GM12864 (cell line): ENCODE measurements around the gene TMEM132A.

Experiments used
- DNase-seq: peaks from one replicate; pipeline ENCODE4 v3.0.0-alpha.2; 2011; ENCODE audit warnings: low read depth
- H3K4me3 ChIP-seq: 2 replicates; pipeline ENCODE4 v1.5.1; 2011; ENCODE audit warnings: mild to moderate bottlenecking, low read depth, low read length, control low read depth
- TF ChIP-seq, protein P1 (sequence below): IDR thresholded peaks from 2 replicates; pipeline ENCODE4 v1.5.1; 2011; ENCODE audit warnings: low read depth, mild to moderate bottlenecking, moderate library complexity, low read length, control low read depth, inconsistent platforms; ENCODE audit errors: missing control alignments

The TMEM132A gene, protein sequence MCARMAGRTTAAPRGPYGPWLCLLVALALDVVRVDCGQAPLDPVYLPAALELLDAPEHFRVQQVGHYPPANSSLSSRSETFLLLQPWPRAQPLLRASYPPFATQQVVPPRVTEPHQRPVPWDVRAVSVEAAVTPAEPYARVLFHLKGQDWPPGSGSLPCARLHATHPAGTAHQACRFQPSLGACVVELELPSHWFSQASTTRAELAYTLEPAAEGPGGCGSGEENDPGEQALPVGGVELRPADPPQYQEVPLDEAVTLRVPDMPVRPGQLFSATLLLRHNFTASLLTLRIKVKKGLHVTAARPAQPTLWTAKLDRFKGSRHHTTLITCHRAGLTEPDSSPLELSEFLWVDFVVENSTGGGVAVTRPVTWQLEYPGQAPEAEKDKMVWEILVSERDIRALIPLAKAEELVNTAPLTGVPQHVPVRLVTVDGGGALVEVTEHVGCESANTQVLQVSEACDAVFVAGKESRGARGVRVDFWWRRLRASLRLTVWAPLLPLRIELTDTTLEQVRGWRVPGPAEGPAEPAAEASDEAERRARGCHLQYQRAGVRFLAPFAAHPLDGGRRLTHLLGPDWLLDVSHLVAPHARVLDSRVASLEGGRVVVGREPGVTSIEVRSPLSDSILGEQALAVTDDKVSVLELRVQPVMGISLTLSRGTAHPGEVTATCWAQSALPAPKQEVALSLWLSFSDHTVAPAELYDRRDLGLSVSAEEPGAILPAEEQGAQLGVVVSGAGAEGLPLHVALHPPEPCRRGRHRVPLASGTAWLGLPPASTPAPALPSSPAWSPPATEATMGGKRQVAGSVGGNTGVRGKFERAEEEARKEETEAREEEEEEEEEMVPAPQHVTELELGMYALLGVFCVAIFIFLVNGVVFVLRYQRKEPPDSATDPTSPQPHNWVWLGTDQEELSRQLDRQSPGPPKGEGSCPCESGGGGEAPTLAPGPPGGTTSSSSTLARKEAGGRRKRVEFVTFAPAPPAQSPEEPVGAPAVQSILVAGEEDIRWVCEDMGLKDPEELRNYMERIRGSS

DNA sequence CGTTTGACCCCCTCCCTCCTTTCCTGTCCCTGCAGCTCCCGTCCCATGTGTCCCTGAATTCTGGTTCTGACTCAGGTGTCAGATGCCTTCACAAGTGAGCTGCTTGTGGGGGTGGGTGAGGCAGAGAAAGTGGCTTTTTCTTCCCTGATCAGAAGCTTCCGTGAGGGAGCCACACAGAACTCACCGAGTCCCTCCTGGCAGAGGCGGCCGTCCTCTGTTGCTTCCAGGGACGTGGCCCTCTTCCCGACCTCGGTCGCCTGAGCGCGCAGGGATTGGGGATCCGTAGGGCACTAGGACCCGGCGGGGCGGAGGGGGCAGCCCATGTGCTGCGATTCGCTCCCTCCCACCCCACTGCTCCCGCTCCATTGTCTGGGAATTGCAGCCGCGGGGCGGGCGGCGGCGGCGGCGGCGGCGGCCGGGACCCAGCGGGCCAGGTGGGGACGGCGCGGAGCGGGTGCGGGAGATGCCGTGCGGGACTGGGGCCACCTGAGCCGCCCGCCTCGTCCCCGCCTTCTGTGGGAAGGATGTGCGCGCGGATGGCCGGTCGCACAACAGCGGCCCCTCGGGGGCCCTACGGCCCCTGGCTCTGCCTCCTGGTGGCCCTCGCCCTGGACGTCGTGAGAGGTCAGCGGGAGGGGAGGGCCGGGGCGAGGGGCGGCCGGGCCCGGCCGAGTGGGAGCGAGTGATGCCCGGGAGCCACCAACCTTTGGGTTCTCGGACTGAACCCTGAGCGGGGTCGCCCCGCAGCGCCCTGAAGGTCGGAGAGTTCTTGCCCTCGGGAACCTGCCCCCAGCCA is at the start of gene TMEM132A:
Gene TMEM132A (plus strand): TSS at position 351 of the 796 bp plus-strand sequence. CDS start 174 bp downstream, at position 525.
- no peak for DNase-seq
- peak within 1 kb of the TSS; percentile 60 for H3K4me3 ChIP-seq
- TF ChIP-seq, protein P1, sequence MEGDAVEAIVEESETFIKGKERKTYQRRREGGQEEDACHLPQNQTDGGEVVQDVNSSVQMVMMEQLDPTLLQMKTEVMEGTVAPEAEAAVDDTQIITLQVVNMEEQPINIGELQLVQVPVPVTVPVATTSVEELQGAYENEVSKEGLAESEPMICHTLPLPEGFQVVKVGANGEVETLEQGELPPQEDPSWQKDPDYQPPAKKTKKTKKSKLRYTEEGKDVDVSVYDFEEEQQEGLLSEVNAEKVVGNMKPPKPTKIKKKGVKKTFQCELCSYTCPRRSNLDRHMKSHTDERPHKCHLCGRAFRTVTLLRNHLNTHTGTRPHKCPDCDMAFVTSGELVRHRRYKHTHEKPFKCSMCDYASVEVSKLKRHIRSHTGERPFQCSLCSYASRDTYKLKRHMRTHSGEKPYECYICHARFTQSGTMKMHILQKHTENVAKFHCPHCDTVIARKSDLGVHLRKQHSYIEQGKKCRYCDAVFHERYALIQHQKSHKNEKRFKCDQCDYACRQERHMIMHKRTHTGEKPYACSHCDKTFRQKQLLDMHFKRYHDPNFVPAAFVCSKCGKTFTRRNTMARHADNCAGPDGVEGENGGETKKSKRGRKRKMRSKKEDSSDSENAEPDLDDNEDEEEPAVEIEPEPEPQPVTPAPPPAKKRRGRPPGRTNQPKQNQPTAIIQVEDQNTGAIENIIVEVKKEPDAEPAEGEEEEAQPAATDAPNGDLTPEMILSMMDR, result no peak

DNA sequence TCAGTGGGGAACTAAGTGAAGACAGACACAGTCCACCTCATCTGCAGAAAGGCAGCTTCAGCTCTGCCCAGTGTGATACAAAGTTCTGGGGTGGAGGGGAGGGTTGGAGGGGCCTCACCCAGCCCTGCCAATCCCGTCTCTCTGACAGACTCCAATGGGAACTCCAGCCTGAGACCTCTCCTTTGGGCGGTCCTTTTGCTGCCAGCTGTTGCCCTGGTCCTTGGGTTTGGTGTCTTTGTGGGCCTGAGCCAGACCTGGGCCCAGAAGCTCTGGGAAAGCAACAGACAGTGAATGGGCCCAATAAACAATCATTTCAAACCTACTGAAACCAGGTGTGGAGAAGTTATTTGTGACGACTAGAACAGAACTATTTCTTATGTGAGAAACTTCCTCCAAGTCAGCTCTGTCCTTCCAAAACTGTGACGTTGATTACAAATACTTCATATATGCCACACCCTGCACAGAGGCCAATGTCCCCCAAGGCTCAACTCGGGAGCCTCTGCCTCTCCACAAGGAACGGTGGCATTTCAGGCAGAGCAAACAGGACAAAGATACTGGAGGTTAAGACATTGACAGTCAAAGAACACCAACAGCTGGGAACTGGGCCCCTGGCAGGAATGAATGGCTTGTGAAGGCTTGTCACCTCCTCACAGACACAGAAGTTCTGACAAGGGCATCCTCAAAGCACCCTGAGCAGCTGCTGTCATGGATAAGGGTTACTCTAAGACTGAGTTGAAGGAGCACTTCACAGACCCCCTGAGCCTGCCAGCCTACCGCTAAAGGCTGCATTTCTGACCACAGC is 48.7 kb upstream of the TMEM132A start:
- H3K4me3 ChIP-seq, result no peak overlapping the region
- no peak for DNase-seq
- TF ChIP-seq, protein P1, result no peak

DNA sequence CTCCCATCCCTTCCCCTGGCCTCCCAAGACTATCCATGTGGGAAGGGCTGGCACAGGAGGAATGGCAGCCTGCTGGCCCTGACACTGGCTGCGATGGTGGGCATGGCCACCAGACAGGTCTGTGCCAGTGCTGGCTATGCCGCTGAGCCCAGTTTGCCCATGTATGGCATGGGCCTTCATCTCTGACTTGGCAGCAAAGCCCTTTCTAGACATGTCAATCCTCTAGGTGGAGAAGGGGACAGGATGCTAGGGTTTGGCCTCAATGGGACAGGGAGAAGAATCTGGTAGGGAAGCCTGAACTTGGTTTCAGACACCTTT is 48.1 kb upstream of the TMEM132A start:
- TF ChIP-seq, protein P1, result no peak
- DNase-seq, result no peak
- H3K4me3 ChIP-seq, result no peak overlapping the region

DNA sequence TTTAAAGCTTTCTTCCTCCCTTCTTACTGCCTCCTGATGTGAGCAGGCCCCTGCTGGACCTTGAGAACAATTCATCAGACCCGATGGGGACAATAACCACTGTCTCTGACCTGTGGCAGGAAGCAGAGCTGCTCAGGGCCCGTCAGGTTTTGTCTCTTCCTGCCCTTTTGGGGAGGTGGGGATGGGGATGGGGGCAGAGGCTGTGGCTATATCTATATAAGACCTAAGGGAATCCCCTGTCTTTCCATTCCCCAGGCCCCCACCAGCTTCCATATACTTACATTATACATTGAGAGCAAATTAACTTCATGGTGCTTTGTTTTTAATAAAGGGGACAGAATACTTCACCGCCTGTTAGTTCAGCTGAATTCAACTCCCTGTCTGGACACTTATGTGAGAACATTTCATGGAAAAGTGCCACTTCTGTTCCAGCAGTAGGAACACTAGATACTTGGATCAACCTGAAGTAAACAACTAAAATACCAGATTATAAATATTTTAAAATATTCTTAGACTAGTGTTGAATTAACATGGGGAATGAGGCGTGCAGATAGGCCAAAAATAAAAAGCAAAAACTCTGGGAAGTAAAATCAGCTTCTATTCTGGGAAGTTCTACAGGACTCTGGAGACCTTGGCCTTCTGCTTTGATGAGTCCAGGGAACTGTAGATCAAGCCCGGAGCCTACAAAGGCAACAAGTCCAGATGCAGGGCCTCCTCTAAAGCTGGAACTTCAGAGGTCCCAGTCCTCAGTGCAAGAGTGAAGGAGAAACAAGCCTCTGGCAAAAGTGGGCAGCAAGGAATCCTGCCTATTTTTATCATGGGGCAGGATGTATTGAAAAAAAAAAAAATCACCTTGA is 45.8 kb upstream of the TMEM132A start:
- TF ChIP-seq, protein P1, result no peak
- H3K4me3 ChIP-seq, result no peak overlapping the region
- DNase-seq, result no peak

DNA sequence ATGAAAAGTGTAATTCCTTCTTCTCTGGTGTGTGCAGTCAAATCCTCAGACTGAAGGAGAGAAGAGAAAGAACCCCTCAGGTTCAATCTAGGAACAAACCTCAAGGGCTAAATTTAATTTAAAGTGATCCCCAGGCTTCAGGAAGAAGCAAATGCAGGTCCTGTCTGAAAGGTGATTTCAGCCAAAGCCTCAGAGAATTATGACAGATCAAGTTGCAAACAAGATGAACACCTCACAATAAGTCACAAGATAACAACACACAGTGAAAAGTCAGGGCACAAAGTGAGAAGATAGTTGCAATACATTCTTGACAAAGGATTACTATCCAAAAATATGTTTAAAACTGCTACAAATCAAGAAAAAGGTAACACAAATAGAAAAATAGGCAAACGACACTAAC is 45.2 kb upstream of the TMEM132A start:
- TF ChIP-seq, protein P1, result no peak
- DNase-seq, result no peak
- H3K4me3 ChIP-seq, result no peak overlapping the region
